Ovary (tissue), 3 donors: Measurements from ENCODE around the gene DTD1.

Experiments used
- CTCF ChIP-seq, 3 donors: fragments of 450-650 bp in 2 of 3; fragments of 200-600 bp in 1 of 3; IDR thresholded peaks; one replicate each; pipeline versions ENCODE4 v1.5.1 to v1.8.0; 2016 to 2022; ENCODE audit warnings: antibody characterized with exemption in 3 of 3, mild to moderate bottlenecking in 1 of 3
- POLR2A ChIP-seq: fragments of 450-650 bp; IDR thresholded peaks from one replicate; pipeline ENCODE4 v1.6.1; 2017; ENCODE audit warnings: antibody characterized with exemption, mild to moderate bottlenecking, moderate library complexity
- donor health status: DM: no; HTN: no; CAD: no.

GRCh38 chr20:18739751-18740166 is 151.9 kb downstream of the DTD1 start:
- TF ChIP-seq CTCF (IDR thresholded peaks at IDR 0.05) (no peak), POLR2A (no peak)
